BJ (cell line): ENCODE results near the gene SEC14L5. TPM values are rescaled to one million over a fixed set of nuclear protein-coding genes. Genes with fewer than 3 reads are reported as not detected.
"Not testable (repeated sequence)": the region's sequence is repeated elsewhere in the genome, so short reads cannot be mapped to it uniquely, and the experiment has no call there.

ENCODE experiments used
- CTCF ChIA-PET: fragments of 350-600 bp; formaldehyde crosslinking; extraction: SDS; loops from one replicate; lab custom pipeline; 2021; ENCODE audit warnings: antibody characterized with exemption, inconsistent platforms; lab: Yijun Ruan, JAX
- POLR2A ChIA-PET: fragments of 300-600 bp; sonication (Branson Sonifier 250); formaldehyde crosslinking; extraction: SDS; loops from one replicate; lab custom pipeline; 2021; ENCODE audit warnings: antibody characterized with exemption; lab: Charles Lee
- DNase-seq: peaks from one replicate; pipeline ENCODE4 v3.0.0-alpha.2; 2011; ENCODE audit warnings: low read depth
- H3K27me3 ChIP-seq: 2 replicates; pipeline ENCODE4 v1.6.0; 2011; ENCODE audit warnings: low read length; ENCODE audit not compliant: control insufficient read depth, insufficient read depth
- H3K36me3 ChIP-seq: 2 replicates; pipeline ENCODE4 v1.5.1; 2011; ENCODE audit warnings: low read length; ENCODE audit not compliant: control insufficient read depth, insufficient read depth
- H3K4me3 ChIP-seq: 2 replicates; pipeline ENCODE4 v1.5.1; 2011; ENCODE audit warnings: low read depth, mild to moderate bottlenecking, control low read depth, low read length
- CTCF ChIP-seq: IDR thresholded peaks from 2 replicates; pipeline ENCODE4 v1.5.1; 2011; ENCODE audit warnings: low read depth, mild to moderate bottlenecking, control low read depth, inconsistent platforms, low read length, moderate library complexity; ENCODE audit not compliant: insufficient read depth
- polyA plus RNA-seq: library from polyadenylated mRNA; depleted of rRNA; stranded (reverse); fragments of >200 nt; gene quantifications from 2 replicates; pipeline ENCODE4 v1.2.3, GENCODE V29; 2011

Gene SEC14L5
- polyA plus RNA-seq, 1 experiment, result not detected

GRCh38 chr16:4966736-4967453 is 8.8 kb downstream of the SEC14L5 start:
- H3K27me3 ChIP-seq, result peaks cover 4% of the 10 kb centered on the region; the same call in 1 of the 2 replicates

GRCh38 chr16:4968278-4968677 is 10.1 kb downstream of the SEC14L5 start:
- DNase-seq, CTCF ChIA-PET, H3K4me3 ChIP-seq, H3K27me3 ChIP-seq, H3K36me3 ChIP-seq, POLR2A ChIA-PET: not testable (repeated sequence)

More at GRCh38 chr16:4966736-4967453, 8.8 kb downstream of the SEC14L5 start:
- DNase-seq, result no peak
- H3K36me3 ChIP-seq, result no peaks in the 10 kb centered on the region
- CTCF ChIA-PET, result no interaction called here
- no peak overlapping the region for H3K4me3 ChIP-seq
- TF ChIP-seq CTCF, result no peak
- POLR2A ChIA-PET, result no interaction called here

GRCh38 chr16:4968879-4969483 is 10.9 kb downstream of the SEC14L5 start:
- peaks cover 4% of the 10 kb centered on the region; the same call in 1 of the 2 replicates for H3K27me3 ChIP-seq
- no peaks in the 10 kb centered on the region for H3K36me3 ChIP-seq
- no peak for DNase-seq
- ChIA-PET CTCF (no interaction called here), POLR2A (no interaction called here)
- TF ChIP-seq CTCF, result no peak
- H3K4me3 ChIP-seq, result no peak overlapping the region

- ChIA-PET POLR2A (no interaction called here), CTCF (no interaction called here)
- TF ChIP-seq CTCF, result no peak
- H3K4me3 ChIP-seq, result no peak overlapping the region
- no peak for DNase-seq
- peaks cover 4% of the 10 kb centered on the region; the same call in 1 of the 2 replicates for H3K27me3 ChIP-seq
- H3K36me3 ChIP-seq, result no peaks in the 10 kb centered on the region
These were observed 11.9 kb downstream of the SEC14L5 start for GRCh38 chr16:4970010-4970409.

GRCh38 chr16:4972938-4973587 is 14.9 kb downstream of the SEC14L5 start:
- TF ChIP-seq CTCF, result no peak
- H3K36me3 ChIP-seq, result no peaks in the 10 kb centered on the region
- no peak for DNase-seq
- peaks cover 4% of the 10 kb centered on the region; the same call in 1 of the 2 replicates for H3K27me3 ChIP-seq
- ChIA-PET POLR2A (no interaction called here), CTCF (no interaction called here)
- H3K4me3 ChIP-seq, result no peak overlapping the region
